ENCODE measurements around the gene SMIM10L2A.
"Not testable (repeated sequence)": the region's sequence is repeated elsewhere in the genome, so short reads cannot be mapped to it uniquely, and the experiment has no call there.

SMIM10L2A gene

DNA sequence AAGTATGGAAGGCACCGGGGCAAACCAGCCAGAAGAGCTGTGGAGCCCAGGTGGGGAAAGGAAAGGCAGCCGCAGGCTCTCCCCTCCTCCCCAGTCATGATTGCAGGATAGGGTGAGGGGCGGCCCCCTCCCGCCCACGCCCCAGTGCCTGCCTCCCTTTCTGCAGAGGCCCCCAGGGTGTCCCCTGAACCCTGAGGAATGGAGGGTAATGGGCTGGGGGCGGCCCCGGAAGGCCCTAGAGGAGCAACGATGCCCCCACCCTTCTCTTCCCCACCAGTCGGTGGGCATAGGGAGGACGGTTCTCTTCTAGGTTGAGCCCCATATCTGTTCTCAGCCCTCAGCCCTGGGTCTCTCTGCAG, 1.0 kb downstream of the SMIM10L2A start:
- not testable (repeated sequence) for DNase-seq (ENCODE audit: low read depth in 2 of 2)

DNA sequence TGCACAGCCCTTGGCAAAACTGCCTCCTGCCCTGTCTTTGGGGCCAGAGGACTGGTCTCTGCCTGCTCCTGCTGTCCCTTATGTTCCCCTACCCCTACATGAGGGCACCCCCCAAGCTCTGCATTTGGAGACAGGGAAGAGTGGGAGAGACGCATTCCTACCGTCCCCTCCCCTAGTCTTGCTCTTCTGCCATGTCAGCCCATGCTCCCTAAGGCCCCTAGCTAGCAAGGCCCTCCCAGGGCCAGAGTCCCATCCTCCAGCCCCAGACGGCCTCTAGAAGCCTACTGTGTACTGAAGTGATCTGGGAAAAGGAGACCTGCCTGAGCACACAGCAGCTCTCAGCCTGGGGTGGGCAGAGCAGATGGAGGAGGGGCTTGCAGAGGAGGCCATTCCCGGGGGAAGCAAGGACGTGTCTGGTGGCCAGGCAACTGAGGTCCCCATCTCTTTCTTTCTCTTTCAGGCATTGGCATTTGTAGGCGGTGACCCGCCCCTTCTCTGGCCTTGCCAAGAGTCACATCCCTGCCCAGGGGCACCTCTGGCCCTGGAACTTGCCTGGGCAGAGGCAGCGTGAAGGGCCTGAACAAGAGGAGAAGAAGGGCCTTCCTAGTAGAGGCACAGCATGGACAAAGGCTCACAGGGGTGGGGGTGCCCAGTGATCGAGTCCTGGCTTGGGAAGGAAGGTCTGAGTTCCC, 1.6 kb downstream of the SMIM10L2A start:
- not testable (repeated sequence) for DNase-seq (ENCODE audit: low read depth in 2 of 2)

- no peak for DNase-seq (ENCODE audit: low read depth in 2 of 2)
These were observed 2.7 kb downstream of the SMIM10L2A start for GRCh38 chrX:135424469-135424868.

- no peak for DNase-seq (ENCODE audit: low read depth in 2 of 2)
These were observed 3.6 kb downstream of the SMIM10L2A start for GRCh38 chrX:135425026-135425965.

DNA sequence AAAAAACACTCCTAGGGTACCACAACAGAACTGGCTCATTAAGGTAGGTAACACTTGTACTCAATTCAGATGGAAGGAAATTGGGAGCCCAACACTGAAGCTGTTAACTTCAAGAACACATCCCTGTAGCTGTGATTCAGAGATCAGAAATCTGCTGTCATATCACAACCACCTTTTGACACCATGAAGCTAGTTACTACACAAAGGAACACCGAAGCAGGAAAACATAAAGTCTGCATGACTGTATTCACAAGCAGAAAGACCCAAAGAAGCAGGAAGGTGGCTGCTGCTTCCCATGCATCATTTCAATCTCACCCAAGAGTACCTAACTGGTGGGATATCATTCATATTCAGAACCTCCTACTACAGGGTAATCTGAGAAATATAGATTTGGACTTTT, 7.7 kb downstream of the SMIM10L2A start:
- DNase-seq (ENCODE audit: low read depth in 2 of 2), result no peak

- no peak for DNase-seq (ENCODE audit: low read depth in 2 of 2)
These were observed 10.1 kb downstream of the SMIM10L2A start for GRCh38 chrX:135431886-135432285.

DNA sequence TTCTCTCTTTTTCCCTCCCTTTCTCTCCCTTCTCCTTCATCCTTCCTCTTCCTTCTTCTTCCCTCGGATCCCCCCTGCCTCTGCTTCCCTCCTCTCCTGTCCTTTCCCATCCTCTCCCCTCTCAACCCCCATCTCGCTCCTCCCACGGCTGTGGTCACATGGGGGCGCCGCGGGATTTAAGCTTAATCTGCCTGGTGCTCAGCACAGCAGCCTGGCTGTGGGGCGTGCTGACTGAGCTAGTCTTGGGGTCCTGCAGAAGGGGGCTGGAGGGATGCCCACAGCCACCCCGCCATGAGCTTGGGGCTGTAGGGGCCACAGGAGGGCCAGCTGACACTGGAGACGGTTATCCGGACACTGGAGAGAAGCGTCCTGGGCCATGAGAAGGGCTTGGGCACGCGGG, 10.7 kb downstream of the SMIM10L2A start:
- DNase-seq (ENCODE audit: low read depth in 2 of 2), result no peak

DNA sequence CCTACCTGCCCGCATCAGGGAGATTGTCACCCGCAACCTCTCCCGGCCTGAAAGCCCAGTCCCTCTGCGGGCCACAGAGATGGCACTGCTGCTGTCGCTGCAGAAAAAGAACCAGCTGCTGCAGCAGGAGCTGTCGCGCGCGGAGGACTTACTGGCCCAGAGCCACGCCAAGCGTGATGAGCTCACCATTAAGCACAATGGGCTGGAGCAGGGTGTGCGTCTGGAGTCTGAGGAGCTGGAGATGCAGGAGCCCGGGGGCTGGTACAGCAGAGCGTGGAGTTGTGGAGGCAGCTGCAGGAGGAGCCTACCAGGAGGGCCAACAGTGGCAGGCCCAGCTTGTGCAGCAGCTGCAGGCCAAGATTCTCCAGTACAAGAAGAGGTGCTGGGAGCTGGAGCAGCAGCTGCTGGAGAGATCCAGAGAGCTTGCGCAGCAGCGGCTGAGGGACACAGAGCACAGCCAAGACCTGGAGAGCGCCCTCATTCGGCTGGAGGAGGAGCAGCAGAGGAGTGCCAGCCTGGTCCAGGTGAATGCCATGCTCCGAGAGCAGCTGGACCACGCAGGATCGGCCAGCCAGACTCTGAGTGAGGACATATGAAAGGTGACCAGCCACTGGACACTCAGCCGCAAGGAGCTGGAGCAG, 11.3 kb downstream of the SMIM10L2A start:
- no peak for DNase-seq (ENCODE audit: low read depth in 2 of 2)

DNA sequence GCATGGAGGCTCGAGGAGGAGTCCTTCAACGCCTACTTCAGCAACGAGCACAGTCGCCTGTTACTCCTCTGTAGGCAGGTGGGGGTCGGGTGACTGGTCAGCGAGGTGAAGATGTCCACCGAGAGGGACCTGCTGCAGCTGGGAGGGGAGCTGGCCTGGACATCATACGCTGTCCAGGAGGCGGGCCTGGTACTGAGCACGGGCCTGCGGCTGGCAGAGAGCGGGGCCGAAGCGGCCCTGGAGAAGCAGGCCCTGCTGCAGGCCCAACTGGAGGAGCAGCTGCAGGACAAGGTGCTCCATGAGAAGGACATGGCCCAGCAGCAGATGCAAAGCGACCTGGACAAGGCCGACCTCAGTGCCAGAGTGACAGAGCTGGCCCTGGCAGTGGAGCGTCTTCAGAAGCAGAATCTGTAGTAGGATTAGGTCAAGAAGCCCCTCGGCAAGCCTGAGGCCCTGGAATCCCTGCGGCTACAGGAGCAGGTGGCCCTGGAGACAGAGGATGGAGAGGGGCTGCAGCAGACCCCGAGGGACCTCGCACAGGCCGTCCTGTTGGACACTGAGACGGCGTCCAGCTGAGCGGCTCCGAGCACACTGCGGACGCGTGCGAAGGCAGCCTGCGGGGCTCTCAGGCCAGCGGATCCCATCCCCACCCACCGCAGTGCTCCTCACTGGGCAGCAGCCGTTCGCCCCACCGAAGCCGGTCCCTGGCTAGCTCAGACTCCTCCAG, 11.9 kb downstream of the SMIM10L2A start:
- DNase-seq (ENCODE audit: low read depth in 2 of 2), result no peak

- no peak for DNase-seq (ENCODE audit: low read depth in 2 of 2)
These were observed 12.8 kb downstream of the SMIM10L2A start for GRCh38 chrX:135434258-135435138.

- DNase-seq (ENCODE audit: low read depth in 2 of 2), result no peak
These were observed 13.6 kb downstream of the SMIM10L2A start for GRCh38 chrX:135435139-135435922.

GRCh38 chrX:135435933-135436332, 14.2 kb downstream of the SMIM10L2A start:
- no peak for DNase-seq (ENCODE audit: low read depth in 2 of 2)

DNA sequence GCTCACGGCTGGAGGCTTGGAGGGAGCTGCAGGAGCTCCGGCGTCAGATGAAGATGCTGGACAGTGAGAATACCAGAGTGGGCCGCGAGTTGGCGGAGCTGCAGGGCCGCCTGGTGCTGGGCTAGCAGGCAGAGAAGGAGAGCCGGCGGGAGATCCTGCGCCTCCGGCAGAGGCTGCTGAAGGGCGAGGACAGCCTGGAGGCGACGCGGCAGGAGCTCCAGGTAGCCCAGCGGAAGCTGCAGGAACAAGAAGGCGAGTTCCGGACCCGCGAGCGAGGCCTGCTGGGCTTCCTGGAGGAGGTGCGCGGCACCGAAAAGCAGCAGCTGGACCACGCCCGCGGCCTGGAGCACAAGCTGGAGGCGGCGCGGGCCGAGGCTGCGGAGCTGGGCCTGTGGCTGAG, 14.7 kb downstream of the SMIM10L2A start:
- DNase-seq (ENCODE audit: low read depth in 2 of 2), result no peak

DNA sequence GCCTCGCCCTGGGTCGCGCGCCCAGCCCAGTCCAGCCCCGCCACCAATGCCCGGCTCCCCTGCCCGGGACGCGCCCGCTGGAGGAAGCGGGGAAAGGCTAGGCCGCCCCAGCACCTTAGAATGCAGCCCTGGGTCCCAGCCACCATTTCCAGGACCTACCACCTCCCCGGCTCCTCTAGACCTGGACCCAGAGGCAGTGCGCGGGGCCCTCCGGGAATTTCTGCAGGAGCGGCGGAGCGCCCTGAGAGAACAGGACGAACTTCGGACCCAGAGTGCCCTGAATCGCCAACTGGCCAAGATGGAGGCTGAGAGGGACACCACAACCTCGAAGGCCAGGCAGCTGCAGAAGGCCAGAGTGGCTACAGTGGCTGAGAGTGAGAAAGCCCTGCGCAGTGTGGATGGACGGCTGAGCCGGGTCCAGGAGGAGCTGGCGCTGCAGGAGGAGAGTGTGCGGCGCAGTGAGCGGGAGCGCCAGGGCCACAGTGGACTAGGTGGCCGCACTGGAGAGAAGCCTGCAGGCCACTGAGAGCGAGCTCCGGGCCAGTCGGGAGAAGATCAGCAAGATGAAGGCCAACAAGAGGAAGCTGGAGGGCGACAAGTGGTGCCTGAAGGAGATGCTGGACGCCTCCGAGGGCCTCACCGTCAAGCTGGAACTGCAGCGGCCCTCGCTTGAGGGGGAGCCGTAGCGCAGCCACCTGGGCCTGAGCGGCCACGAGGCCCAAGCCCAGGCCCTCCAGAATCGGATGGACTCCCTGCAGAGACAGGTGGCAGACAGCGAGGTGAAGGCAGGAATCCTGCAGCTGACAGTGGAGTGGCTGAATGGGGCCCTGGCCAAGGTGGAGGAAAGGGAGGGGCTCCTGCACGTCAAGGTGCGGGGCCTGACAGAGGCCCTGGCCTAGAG, 15.5 kb downstream of the SMIM10L2A start:
- DNase-seq (ENCODE audit: low read depth in 2 of 2), result no peak

DNA sequence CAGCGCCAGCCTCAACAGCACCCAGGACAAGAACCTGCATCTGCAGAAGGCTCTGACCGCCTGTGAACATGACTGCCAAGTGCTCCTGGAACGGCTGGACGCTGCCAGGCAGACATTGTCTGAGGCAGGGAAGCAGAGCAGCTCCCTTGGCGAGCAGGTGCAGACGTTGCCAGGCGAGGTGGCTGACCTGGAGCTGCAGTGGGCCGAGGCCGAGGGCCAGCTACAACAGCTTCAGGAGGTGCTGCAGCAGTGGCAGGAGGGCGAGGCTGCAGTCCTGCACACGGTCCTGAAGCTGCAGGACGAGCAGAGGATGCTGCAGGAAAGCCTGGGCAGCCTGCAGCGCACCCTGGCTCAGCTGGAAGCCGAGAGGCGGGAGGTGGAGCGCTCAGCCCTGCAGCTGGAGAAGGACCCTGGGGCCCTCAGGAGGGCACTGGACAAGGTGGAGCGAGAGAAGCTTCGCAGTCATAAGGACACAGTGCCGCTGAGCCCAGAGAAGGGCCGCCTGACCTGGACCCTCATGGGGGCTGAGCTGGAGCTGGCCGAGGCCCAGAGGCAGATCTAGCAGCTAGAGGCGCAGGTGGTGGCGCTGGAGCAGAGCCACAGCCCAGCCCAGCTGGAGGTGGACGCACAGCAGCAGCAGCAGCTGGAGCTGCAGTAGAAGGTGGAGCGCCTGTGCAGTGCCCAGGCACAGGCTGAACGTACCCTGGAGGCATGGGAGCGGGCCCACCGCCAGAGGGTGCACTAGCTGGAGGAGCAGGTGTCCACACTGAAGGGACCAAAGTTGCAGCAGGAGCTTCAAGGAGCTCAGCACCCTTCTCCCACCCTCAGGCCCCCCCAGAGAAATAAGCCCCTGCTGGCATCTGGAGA, 16.4 kb downstream of the SMIM10L2A start:
- DNase-seq (ENCODE audit: low read depth in 2 of 2), result no peak

DNA sequence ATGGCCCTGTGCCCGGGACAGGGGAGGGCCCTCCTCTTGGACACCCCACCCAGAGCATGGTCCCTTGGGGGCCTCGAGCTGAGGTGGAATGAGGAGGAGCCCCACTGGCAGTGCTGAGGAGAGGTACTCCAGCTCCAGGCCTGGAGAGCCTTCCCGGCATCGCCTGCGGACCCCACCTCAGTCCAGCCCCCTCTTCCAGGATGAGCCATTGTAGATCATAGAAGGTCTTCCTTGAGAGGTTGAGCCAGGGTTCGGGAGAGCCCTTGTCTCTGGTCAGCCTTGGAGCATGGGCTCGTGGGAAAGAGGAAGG, 16.9 kb downstream of the SMIM10L2A start:
- DNase-seq (ENCODE audit: low read depth in 2 of 2), result no peak

- no peak for DNase-seq (ENCODE audit: low read depth in 2 of 2)
These were observed 28.1 kb downstream of the SMIM10L2A start for GRCh38 chrX:135449637-135450550.

Measured in stimulated activated CD4-positive, alpha-beta T cell treated with anti-CD3 and anti-CD28 coated beads, Interleukin-1b, Interleukin-23, amount 100 ng/mL, for 1 hour (primary cell).